Superior temporal gyrus (tissue), 1 donor: ENCODE measurements around the gene CSGALNACT2.
A peak's percentile ranks its signal among the peaks of the same experiment; 100 is the strongest.

ENCODE experiments used
- DNase-seq: peaks from one replicate; pipeline ENCODE4 v3.0.0-alpha.2; 2016; ENCODE audit errors: extremely low spot score

The CSGALNACT2 gene

GRCh38 chr10:43202224-43202656 is 64.0 kb downstream of the CSGALNACT2 start:
- DNase-seq = peak; percentile 37

GRCh38 chr10:43202657-43203447 is 64.6 kb downstream of the CSGALNACT2 start:
- DNase-seq = no peak

DNA sequence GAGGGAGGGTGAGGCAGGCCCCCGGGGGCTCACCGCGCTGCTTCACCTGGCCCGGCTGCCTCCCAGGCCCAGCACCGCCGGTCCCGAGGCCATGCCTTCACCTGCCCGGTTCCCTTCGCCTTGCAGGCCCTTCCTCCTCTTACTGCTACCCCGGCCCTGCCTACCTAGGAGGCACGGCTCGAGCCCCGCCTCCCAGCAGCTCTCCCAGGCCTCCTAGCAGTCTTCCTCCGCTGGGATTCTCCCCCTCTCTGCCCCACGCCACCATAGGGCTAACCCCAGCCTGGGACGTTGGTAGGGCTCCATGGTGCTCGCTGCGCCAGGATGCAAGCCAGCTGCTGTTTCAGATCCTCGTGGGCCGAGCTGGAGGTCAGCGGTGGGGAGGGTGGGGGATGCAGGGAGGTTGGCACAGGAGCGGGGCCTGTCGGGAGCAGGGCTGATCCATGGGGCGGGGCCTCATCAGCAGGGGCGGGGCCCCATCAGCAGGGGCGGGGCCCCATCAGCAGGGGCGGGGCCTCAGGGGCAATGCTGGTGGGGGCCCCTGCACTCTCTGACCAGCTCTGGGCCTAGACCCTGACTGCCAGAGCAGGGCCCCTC is 65.3 kb downstream of the CSGALNACT2 start:
- DNase-seq = no peak

GRCh38 chr10:43204042-43204942 is 66.0 kb downstream of the CSGALNACT2 start:
- DNase-seq = no peak

DNA sequence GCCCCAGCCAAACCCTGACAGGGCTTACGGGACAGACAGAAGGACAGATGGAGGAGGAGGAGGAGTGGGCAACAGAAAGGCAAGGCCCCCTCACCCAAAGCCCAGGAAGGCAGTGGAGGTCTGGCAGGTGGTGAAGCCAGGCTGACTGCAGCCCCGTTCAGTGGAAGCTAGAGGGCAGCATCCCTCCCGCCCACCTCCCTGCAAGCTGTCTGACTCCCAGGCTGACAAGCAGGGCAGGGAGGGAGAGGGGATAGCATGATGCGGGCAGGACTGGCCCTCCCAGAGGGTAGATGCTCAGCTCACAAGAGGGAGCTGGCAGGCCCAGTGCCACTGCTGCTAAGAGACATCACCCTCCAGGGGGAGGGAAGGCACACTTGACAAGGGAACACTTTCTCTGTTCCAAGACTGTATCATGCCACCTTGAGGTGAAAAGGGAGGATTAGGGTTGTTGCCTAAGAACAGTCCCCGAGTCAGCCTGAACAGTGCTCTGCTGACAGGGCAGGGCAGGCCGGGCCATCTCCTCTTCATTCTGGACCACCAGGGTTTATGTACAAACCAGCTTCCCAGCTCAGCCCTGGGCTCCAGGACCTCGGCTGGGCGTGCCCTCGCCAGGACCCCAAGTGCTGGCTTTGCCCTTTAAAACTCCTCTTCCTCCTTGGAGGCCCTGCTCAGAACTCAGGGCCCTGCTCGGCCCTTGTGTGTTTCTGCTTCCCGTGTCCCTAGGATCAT is 66.9 kb downstream of the CSGALNACT2 start:
- DNase-seq = peak; percentile 39

DNA sequence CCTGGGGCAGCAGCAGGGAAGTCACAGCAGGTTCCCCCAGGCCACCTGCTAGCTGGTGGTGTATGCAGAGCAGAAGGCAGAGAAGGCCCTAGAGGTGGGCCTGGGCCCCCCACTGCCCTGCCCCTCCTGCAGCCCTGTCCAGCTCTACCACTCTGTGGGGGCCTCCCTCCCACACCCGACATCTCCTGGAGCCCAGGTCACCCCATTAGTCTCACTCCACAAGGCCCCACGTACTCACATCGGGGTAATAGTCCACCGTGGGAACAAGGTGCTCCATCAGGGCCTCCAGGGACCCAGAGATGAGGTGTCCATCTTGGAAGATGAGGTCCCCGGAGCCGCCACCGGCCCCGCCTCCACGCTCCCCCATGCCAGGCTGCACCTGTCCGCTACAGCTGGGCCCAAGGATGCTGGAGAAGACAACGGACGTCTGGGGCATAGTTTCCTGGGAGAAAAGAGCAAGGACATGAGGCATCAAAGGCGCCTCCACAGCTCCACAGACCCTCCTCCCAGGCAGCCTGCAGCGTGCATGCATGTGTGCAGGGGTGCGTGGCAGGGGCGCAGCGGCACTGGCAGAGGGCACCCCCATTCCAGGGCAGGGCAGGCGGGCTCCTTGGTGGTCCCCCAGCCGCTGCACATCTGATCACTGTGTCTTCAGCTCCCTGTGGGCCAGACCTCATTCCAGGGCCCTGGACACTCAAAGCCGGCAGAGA is 67.6 kb downstream of the CSGALNACT2 start:
- no peak for DNase-seq

DNA sequence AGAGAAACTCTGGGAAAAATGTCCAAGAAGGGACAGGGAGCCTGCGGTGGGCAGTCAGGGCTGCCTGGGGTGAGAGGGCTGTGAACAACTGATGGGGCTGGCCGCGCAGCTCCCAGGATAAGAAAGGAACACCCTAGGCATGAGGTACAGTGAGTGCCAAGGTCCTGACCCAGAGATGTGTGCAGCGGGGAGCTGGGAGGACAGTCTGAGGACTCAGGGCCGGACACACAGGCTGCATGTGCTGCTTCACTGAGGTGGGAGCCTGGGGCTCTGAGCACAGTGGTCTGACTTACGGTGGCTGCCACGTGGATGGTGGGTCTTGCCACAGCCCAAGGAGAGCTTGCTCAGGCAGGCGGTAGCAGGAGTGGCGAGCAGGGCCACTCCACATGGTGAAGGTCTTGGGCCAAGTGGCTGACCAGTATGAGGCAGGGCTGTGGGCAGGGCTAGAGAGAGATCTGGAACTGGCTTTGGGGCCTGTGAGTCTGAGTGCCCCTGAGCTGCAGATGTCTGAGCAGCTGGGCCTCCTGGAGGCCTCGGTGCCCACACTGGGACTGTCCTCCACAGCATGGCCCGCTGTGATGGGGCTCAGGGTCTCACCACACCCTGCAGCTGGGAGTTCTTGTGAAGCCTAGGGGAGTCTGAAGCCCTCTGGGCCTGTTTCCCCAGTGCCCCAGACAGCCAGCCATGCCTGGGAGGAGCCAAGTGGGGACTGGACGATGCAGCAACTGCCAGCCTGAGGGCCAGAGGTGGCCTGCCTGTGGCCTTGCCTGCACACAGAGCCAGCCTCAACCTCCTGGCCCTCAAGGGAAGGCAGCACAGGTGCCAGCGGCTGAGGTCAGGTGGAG is 68.4 kb downstream of the CSGALNACT2 start:
- no peak for DNase-seq

GRCh38 chr10:43208147-43209073 is 70.2 kb downstream of the CSGALNACT2 start:
- DNase-seq = no peak

DNA sequence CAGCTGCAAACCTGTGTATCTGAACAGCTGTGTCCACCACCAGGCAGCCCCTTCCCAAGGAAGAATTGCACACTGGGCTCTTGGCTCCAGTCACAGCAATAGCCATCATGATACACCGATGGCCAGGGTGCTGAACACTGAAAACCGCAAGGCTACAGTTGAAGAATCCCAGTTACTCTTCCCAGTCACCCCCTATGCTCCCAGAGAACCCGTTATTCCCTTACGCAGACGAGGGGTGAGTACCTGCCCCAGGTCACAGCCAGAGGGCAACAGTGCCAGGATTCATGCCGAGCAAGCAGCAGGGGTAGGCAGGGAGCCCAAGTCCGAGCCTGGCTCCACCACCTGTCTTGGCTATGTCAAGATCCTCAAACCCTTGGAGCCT is 70.8 kb downstream of the CSGALNACT2 start:
- DNase-seq = no peak

GRCh38 chr10:43209651-43210141 is 71.5 kb downstream of the CSGALNACT2 start:
- DNase-seq = no peak

- no peak for DNase-seq
Measured at GRCh38 chr10:43210556-43210955, 72.3 kb downstream of the CSGALNACT2 start.

GRCh38 chr10:43211030-43211429 is 72.8 kb downstream of the CSGALNACT2 start:
- no peak for DNase-seq

- DNase-seq = no peak
Measured at GRCh38 chr10:43211431-43212042, 73.3 kb downstream of the CSGALNACT2 start.

- peak; percentile 49 for DNase-seq
Measured at GRCh38 chr10:43212043-43212721, 73.9 kb downstream of the CSGALNACT2 start.

- no peak for DNase-seq
Measured at GRCh38 chr10:43214071-43214955, 76.1 kb downstream of the CSGALNACT2 start.

GRCh38 chr10:43214956-43215561 is 76.8 kb downstream of the CSGALNACT2 start:
- DNase-seq = peak; percentile 49
